Spleen (tissue), 11 donors: ENCODE measurements around the gene COL25A1. TPM values are rescaled to one million over a fixed set of nuclear protein-coding genes. Genes with fewer than 3 reads are reported as not detected.

ENCODE experiments used
- DNase-seq: peaks from one replicate; pipeline ENCODE4 v3.0.0-alpha.2; 2020
- H3K27ac ChIP-seq, 8 donors: fragments of 200-600 bp; sonication (generic) in 7 of 8; 1 replicate in 4 of 8; 2 replicates in 4 of 8; pipeline versions ENCODE4 v1.5.0 to v1.8.0; 2016 to 2021; ENCODE audit warnings: inconsistent platforms in 4 of 8, mild to moderate bottlenecking in 4 of 8, moderate library complexity in 1 of 8
- H3K27me3 ChIP-seq, 7 donors: fragments of 200-600 bp; sonication (generic) in 6 of 7; replicated peaks in 1 of 7; 1 replicate in 4 of 7; 2 replicates in 3 of 7; pipeline versions ENCODE4 v1.5.0 to v1.8.0; 2016 to 2021; ENCODE audit warnings: inconsistent platforms in 3 of 7, mild to moderate bottlenecking in 1 of 7
- H3K36me3 ChIP-seq, 6 donors: fragments of 200-600 bp; sonication (generic) in 5 of 6; 1 replicate in 4 of 6; 2 replicates in 2 of 6; pipeline versions ENCODE4 v1.5.0 to v1.8.0; 2016 to 2021; ENCODE audit warnings: inconsistent platforms in 2 of 6
- H3K4me1 ChIP-seq, 6 donors: fragments of 200-600 bp; sonication (generic) in 5 of 6; 1 replicate in 3 of 6; 2 replicates in 3 of 6; pipeline versions ENCODE4 v1.5.0 to v1.8.0; 2016 to 2021; ENCODE audit warnings: inconsistent platforms in 3 of 6
- H3K4me3 ChIP-seq, 8 donors: fragments of 200-600 bp; sonication (generic) in 7 of 8; 1 replicate in 4 of 8; 2 replicates in 4 of 8; pipeline versions ENCODE4 v1.5.0 to v1.8.0; 2016 to 2021; ENCODE audit warnings: inconsistent platforms in 4 of 8, mild to moderate bottlenecking in 4 of 8, moderate library complexity in 2 of 8
- H3K9me3 ChIP-seq, 8 donors: fragments of 200-600 bp; sonication (generic) in 7 of 8; 1 replicate in 4 of 8; 2 replicates in 4 of 8; pipeline versions ENCODE4 v1.5.0 to v1.8.0; 2016 to 2021; ENCODE audit warnings: inconsistent platforms in 4 of 8
- POLR2A ChIP-seq, 3 donors: fragments of 450-650 bp; IDR thresholded peaks; one replicate each; pipeline ENCODE4 v1.5.1; 2017; ENCODE audit warnings: antibody characterized with exemption in 3 of 3, mild to moderate bottlenecking in 1 of 3
- POLR2AphosphoS5 ChIP-seq, 3 donors: sonication (generic); formaldehyde crosslinking; IDR thresholded peaks; one replicate each; pipeline ENCODE4 v1.5.1; 2017; ENCODE audit warnings: antibody characterized with exemption in 3 of 3
- WGBS, 5 donors: extraction: QIAGEN DNeasy Blood & Tissue Kit in 3 of 5; methylation state at CpG; one replicate each; pipeline versions ENCODE4 v1.1.5 to v1.1.7; 2013 to 2018; 5-methylcytosine and 5-hydroxymethylcytosine counted together
- intact Hi-C: fragments of 100-400 bp; cut with DNase I; formaldehyde crosslinking; loops from one replicate; pipeline ENCODE4 v1.15.0; 2023; ENCODE audit warnings: low total_unique reads
- polyA plus RNA-seq, 3 donors: library from polyadenylated mRNA; stranded (reverse); fragments of 200-250 nt; gene quantifications; one replicate each; pipeline ENCODE4 v1.2.1, GENCODE V29; 2013
- total RNA-seq, 7 donors: library from RNA; depleted of rRNA in 3 of 7; stranded (reverse); fragments of >200 nt in 3 of 7; fragmentation: NEBNext Ultra II Directional in 4 of 7; extraction: Animal tissue kit (Norgen Biotek cat#: 25700) in 4 of 7; gene quantifications; one replicate each; pipeline versions ENCODE4 v1.1.0 to v1.2.1, GENCODE V29; 2016 to 2021
- TF ChIP-seq, protein P1 (sequence below), 11 experiments: fragments of 200-600 bp in 7 of 11; fragments of 450-650 bp in 4 of 11; sonication (generic) in 4 of 11; IDR thresholded peaks in 8 of 11; conservative IDR thresholded peaks in 3 of 11; 1 replicate in 7 of 11; 2 replicates in 4 of 11; pipeline versions ENCODE4 v1.4.0 to v1.8.0; 2016 to 2021; ENCODE audit warnings: antibody characterized with exemption in 11 of 11, inconsistent platforms in 4 of 11, mild to moderate bottlenecking in 1 of 11
- donor health status: healthy with polysubstance abuse.
- donor health status: DM: no; HTN: no; CAD: no; lungs with moderate emphysema.
- donor health status: DM: no; HTN: no; CAD: no.
- donor health status: Bipolar disorder and iron deficiency.
- donor health status: healthy.
- donor health status: DM: no; HTN: no; CAD: no.
- donor health status: DM: yes; HTN: yes; CAD: no.

The COL25A1 gene
- total and polyA plus RNA-seq, 10 donors: 0.06 to 1.9 (median 0.57) TPM; not detected in 1

DNA sequence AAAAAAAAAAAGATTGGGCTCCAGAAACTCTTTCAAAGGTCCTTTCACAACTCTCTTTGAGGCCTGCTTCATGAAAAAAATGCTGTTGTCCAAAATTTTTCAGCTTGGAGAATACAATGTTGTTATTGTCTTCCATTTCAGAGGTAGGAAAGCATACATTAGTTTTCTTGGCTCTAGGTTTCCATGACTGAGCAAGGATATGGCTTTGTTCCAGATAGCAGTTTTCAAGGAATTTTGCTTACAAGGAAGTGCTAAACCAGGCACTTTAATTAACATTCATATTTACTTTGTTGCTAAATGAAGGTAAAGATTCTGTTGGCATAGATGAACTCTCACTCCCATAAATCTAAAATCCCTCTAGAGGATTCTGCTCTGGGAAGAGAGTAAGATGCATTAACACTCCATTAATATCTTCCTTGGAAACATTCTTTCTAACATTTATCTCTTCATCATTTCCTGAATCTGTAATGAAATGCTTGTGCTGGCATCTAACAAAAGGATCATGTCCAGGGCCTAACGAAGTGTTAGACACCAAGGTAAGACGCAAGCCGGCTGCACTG is 118.4 kb downstream of the COL25A1 start:
- no peaks in the 10 kb centered on the region for H3K36me3 ChIP-seq
- TF ChIP-seq POLR2A (IDR thresholded peaks at IDR 0.05): no peak
- no peaks in the 10 kb centered on the region for H3K27me3 ChIP-seq
- H3K9me3 ChIP-seq: peaks cover 0 to 6% (median 0%) of the 10 kb centered on the region in 8 donors
- no peak overlapping the region for H3K4me3 ChIP-seq
- H3K4me1 ChIP-seq: peaks cover 0 to 9% (median 0%) of the 10 kb centered on the region in 6 donors
- WGBS, 5 donors: 57 to 84% (median 72%) methylated on average over 3 of the region's 3 CpGs
- intact Hi-C loops: no loop called here
- no peak for DNase-seq
- no peak overlapping the region for H3K27ac ChIP-seq

DNA sequence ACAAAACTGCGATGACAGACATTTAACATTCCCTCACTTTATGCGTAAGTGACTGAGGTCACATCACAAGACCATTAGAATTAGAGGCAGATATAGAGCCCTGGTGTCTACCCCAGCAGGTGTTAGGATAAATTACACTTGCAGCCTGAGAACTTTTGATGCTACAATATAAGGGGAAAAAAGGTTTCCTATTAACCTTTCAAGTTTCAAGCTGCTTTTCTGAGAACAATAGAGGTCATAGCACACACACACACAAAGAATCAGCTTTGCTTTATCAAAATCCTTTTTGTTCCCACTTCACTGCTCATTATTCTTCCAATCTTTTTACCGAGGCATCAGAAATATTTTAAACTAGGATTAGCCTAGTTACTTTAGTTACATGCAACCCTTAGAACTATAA is 119.8 kb downstream of the COL25A1 start:
- no peak for DNase-seq
- peaks cover 0 to 9% (median 0%) of the 10 kb centered on the region in 6 donors for H3K4me1 ChIP-seq
- TF ChIP-seq POLR2AphosphoS5 (IDR thresholded peaks at IDR 0.05) (no peak), POLR2A (IDR thresholded peaks at IDR 0.05) (no peak)
- TF ChIP-seq, protein P1, sequence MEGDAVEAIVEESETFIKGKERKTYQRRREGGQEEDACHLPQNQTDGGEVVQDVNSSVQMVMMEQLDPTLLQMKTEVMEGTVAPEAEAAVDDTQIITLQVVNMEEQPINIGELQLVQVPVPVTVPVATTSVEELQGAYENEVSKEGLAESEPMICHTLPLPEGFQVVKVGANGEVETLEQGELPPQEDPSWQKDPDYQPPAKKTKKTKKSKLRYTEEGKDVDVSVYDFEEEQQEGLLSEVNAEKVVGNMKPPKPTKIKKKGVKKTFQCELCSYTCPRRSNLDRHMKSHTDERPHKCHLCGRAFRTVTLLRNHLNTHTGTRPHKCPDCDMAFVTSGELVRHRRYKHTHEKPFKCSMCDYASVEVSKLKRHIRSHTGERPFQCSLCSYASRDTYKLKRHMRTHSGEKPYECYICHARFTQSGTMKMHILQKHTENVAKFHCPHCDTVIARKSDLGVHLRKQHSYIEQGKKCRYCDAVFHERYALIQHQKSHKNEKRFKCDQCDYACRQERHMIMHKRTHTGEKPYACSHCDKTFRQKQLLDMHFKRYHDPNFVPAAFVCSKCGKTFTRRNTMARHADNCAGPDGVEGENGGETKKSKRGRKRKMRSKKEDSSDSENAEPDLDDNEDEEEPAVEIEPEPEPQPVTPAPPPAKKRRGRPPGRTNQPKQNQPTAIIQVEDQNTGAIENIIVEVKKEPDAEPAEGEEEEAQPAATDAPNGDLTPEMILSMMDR (IDR thresholded peaks at IDR 0.05 in 8 of 11, conservative IDR thresholded peaks at IDR 0.05 in 3 of 11): no peak
- H3K27me3 ChIP-seq: no peaks in the 10 kb centered on the region
- H3K4me3 ChIP-seq: no peak overlapping the region
- H3K36me3 ChIP-seq: no peaks in the 10 kb centered on the region
- WGBS, 5 donors: 57 to 96% (median 60%) methylated on average over 3 of the region's 3 CpGs
- H3K27ac ChIP-seq: no peak overlapping the region
- H3K9me3 ChIP-seq: peaks cover 0 to 6% (median 0%) of the 10 kb centered on the region in 8 donors
- intact Hi-C loops: no loop called here

DNA sequence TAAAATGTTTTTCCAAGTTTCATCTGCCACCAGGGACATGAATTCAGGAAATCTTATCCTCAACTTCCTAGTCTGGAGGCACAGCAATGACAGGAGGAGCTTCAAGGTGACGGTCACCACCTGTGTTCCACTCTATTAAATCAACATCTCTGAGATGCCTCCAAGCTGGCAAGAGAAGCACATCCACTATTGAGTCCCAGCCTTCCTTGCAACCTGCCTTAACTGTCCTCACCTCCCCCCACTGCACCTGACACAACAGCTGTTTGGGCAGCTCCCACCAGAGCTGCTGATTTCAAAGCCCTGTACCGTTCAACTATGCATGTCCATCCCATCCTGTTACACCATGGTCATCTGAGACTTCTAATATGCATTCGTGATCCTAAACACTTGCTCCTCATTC is 123.4 kb downstream of the COL25A1 start:
- H3K27ac ChIP-seq: no peak overlapping the region
- intact Hi-C loops: no loop called here
- TF ChIP-seq POLR2AphosphoS5 (IDR thresholded peaks at IDR 0.05) (no peak), POLR2A (IDR thresholded peaks at IDR 0.05) (no peak)
- TF ChIP-seq, protein P1 (IDR thresholded peaks at IDR 0.05 in 8 of 11, conservative IDR thresholded peaks at IDR 0.05 in 3 of 11): no peak
- peaks cover 0 to 3% (median 0%) of the 10 kb centered on the region in 6 donors for H3K4me1 ChIP-seq
- WGBS, 5 donors: 74 to 87% (median 81%) methylated on average over 3 of the region's 3 CpGs
- no peaks in the 10 kb centered on the region for H3K27me3 ChIP-seq
- H3K9me3 ChIP-seq: no peaks in the 10 kb centered on the region
- H3K4me3 ChIP-seq: no peak overlapping the region
- H3K36me3 ChIP-seq: no peaks in the 10 kb centered on the region
- no peak for DNase-seq

DNA sequence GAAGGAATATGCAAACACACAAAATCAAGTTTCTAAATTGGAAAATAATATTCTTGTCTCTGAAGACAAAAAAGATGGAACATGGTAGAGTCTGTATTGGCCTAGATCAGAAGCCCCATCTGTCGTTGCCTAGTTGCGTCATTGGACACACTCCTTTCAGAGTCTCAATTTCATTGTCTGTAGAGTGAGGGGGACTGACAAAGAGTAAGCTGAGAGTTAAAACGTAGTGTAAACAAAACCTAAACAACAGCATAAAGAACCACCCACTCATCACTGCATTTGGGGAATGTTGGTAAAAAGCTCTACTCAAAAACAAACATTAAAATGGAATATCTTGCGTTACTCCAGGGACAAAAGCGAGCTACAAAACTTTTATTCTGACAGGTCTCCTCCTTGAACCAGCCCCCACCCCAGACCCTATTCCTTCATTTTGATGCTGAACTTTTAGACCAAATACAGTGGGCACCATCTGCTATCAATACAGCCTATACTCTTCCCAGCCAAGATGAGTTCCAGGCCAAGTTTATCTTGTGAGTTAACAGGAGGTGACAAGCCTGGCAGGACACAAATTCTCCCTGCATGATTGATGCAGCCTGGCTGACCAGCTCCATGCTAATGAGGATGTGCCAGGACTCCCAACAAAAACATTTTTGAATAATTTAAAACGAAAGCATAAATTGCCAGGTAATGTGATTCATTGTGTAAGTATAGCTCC is 125.2 kb downstream of the COL25A1 start:
- Histone ChIP-seq H3K27ac (no peak overlapping the region), H3K36me3 (no peaks in the 10 kb centered on the region), H3K4me3 (no peak overlapping the region), H3K4me1 (no peaks in the 10 kb centered on the region), H3K9me3 (no peaks in the 10 kb centered on the region), H3K27me3 (no peaks in the 10 kb centered on the region)
- TF ChIP-seq POLR2AphosphoS5 (IDR thresholded peaks at IDR 0.05): no peak
- no peak for TF ChIP-seq POLR2A (IDR thresholded peaks at IDR 0.05)
- TF ChIP-seq, protein P1 (IDR thresholded peaks at IDR 0.05 in 8 of 11, conservative IDR thresholded peaks at IDR 0.05 in 3 of 11): no peak
- DNase-seq: no peak
- 85 to 91% (median 88%) methylated on average over 6 of the region's 6 CpGs for WGBS, 5 donors
- intact Hi-C loops: no loop called here
